Left forelimb (tissue), 1 donor: ENCODE measurements around the gene JAK3.
"Not testable (repeated sequence)": the region's sequence is repeated elsewhere in the genome, so short reads cannot be mapped to it uniquely, and the experiment has no call there.

ENCODE experiments used
- DNase-seq: peaks from one replicate; pipeline ENCODE4 v3.0.0-alpha.2; 2018; ENCODE audit warnings: low spot score

JAK3 gene

GRCh38 chr19:17803264-17803896, 44.4 kb downstream of the JAK3 start:
- no peak for DNase-seq

- no peak for DNase-seq
Measured at GRCh38 chr19:17802137-17802858, 45.5 kb downstream of the JAK3 start.

GRCh38 chr19:17798599-17798998, 49.2 kb downstream of the JAK3 start:
- not testable (repeated sequence) for DNase-seq

GRCh38 chr19:17797424-17798201, 50.2 kb downstream of the JAK3 start:
- DNase-seq = no peak

GRCh38 chr19:17796838-17797423, 50.9 kb downstream of the JAK3 start:
- no peak for DNase-seq

- DNase-seq = no peak
Measured at GRCh38 chr19:17796013-17796837, 51.6 kb downstream of the JAK3 start.

GRCh38 chr19:17795495-17795856, 52.3 kb downstream of the JAK3 start:
- no peak for DNase-seq

GRCh38 chr19:17794731-17795494, 52.9 kb downstream of the JAK3 start, which contains the start of gene B3GNT3:
B3GNT3 (plus strand) TSS chr19:17795138; CDS start chr19:17807808, 12,670 bp downstream.
- DNase-seq = no peak

GRCh38 chr19:17794412-17794730, 53.4 kb downstream of the JAK3 start:
- no peak for DNase-seq

- DNase-seq = no peak
Measured at GRCh38 chr19:17790059-17790780, 57.6 kb downstream of the JAK3 start.

- no peak for DNase-seq
Measured at GRCh38 chr19:17788632-17789031, 59.1 kb downstream of the JAK3 start.

GRCh38 chr19:17787274-17787913, 60.4 kb downstream of the JAK3 start:
- DNase-seq = no peak

GRCh38 chr19:17784201-17785008, 63.4 kb downstream of the JAK3 start:
- DNase-seq = peak; percentile 79

GRCh38 chr19:17783721-17784120, 64.1 kb downstream of the JAK3 start:
- DNase-seq = not testable (repeated sequence)

- DNase-seq = no peak
Measured at GRCh38 chr19:17780781-17781180, 67.0 kb downstream of the JAK3 start.

GRCh38 chr19:17778968-17779929, 68.5 kb downstream of the JAK3 start:
- DNase-seq = no peak

GRCh38 chr19:17778251-17778967, 69.4 kb downstream of the JAK3 start:
- no peak for DNase-seq
